D341Med (cell line): ENCODE results near the gene PHGDH.

Source experiments
- DNase-seq: peaks from one replicate; pipeline ENCODE4 v3.0.0; 2012; ENCODE audit warnings: low spot score

The PHGDH gene

DNA sequence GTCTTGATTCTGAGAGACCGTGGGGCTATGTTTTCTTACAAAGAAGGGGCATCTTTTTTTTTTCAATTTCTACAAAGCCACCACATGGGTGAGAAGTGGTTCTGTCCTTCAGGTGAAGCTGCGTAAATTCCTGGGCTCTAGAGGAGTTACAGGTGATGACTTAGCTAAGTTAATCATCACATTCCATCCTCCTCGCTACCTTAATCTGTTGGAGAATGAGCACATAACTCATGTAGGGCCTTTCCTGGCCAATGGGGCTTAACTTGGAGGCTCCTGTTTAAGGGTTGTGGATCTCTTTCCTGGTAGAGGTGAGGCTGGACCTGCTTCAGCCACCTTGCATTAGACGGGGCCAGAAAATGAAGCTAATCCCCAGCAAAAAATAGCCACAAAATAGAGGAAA is 79.6 kb downstream of the PHGDH start:
- DNase-seq = no peak
